Measurements from ENCODE around the gene PGPEP1.

DNA sequence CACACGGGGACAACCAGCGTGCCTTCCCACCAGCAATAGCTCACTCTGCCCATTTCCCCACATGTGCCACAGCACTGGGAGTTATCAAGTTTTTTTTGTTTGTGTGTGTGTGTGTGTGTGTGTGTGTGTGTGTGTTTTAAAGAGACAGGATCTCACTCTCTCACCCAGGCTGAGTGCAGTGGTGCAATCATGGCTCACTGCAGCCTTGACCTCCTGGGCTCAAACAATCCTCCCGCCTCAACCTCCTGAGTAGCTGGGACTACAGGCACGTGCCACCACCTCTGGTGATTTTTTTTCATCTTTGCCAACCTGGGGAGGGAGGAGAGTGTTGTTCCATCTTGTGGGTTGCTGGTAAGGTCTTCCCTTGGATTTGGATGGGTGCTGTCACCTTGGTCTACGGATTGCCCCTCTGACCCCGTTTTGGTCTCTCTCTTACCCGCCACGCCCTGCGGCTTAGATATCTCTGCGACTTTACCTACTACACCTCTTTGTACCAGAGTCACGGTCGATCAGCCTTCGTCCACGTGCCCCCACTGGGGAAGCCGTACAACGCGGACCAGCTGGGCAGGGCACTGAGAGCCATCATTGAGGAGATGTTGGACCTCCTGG is 22.6 kb downstream of the PGPEP1 start:
- TF ChIP-seq, protein P1, sequence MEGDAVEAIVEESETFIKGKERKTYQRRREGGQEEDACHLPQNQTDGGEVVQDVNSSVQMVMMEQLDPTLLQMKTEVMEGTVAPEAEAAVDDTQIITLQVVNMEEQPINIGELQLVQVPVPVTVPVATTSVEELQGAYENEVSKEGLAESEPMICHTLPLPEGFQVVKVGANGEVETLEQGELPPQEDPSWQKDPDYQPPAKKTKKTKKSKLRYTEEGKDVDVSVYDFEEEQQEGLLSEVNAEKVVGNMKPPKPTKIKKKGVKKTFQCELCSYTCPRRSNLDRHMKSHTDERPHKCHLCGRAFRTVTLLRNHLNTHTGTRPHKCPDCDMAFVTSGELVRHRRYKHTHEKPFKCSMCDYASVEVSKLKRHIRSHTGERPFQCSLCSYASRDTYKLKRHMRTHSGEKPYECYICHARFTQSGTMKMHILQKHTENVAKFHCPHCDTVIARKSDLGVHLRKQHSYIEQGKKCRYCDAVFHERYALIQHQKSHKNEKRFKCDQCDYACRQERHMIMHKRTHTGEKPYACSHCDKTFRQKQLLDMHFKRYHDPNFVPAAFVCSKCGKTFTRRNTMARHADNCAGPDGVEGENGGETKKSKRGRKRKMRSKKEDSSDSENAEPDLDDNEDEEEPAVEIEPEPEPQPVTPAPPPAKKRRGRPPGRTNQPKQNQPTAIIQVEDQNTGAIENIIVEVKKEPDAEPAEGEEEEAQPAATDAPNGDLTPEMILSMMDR (conservative IDR thresholded peaks at IDR 0.05; ENCODE audit: low read depth, low read length), result no peak
- TF ChIP-seq EZH2 (IDR thresholded peaks at IDR 0.05; ENCODE audit: low read length, unreplicated experiment), result no peak
- TF ChIP-seq EZH2phosphoT487 (IDR thresholded peaks at IDR 0.05; ENCODE audit: borderline replicate concordance, low read length), result no peak
